Cardiac muscle cell (in vitro differentiated cells and primary cell): Measurements from ENCODE around the gene UHMK1. TPM values are rescaled to one million over a fixed set of nuclear protein-coding genes. Genes with fewer than 3 reads are reported as not detected.
"Not testable (repeated sequence)": the region's sequence is repeated elsewhere in the genome, so short reads cannot be mapped to it uniquely, and the experiment has no call there.

Experiments
- DNase-seq, 2 donors: peaks; one replicate each; pipeline versions ENCODE4 v3.0.0 to v3.0.0-alpha.2; 2010 to 2017; ENCODE audit warnings: low read depth in 1 of 2, low spot score in 1 of 2
- H3K27ac ChIP-seq: fragments of 200-600 bp; sonication (generic); 2 replicates; pipeline ENCODE4 v1.5.1; 2016
- H3K27me3 ChIP-seq: fragments of 200-600 bp; sonication (generic); 2 replicates; pipeline ENCODE4 v1.6.0; 2016; ENCODE audit warnings: control low read depth
- H3K36me3 ChIP-seq: fragments of 200-600 bp; sonication (generic); 2 replicates; pipeline ENCODE4 v1.5.1; 2016; ENCODE audit warnings: control low read depth
- H3K4me1 ChIP-seq: fragments of 200-600 bp; sonication (generic); 2 replicates; pipeline ENCODE4 v1.8.1; 2017; ENCODE audit warnings: low read depth, mild to moderate bottlenecking, mixed run types
- H3K4me3 ChIP-seq: fragments of 200-600 bp; sonication (generic); 2 replicates; pipeline ENCODE4 v1.5.1; 2016; ENCODE audit warnings: mild to moderate bottlenecking
- H3K9me3 ChIP-seq: fragments of 200-600 bp; sonication (generic); 2 replicates; pipeline ENCODE4 v1.5.1; 2017; ENCODE audit warnings: low read depth, mild to moderate bottlenecking, control low read depth
- CTCF ChIP-seq: IDR thresholded peaks from 2 replicates; pipeline ENCODE4 v1.5.1; 2012; ENCODE audit warnings: low read depth, mild to moderate bottlenecking, low read length
- polyA plus RNA-seq: library from polyadenylated mRNA; unstranded; fragments of >200 nt; fragmentation: Nextera tagmentation; extraction: Ambion mirVana; gene quantifications from 2 replicates; pipeline ENCODE4 v1.2.1, GENCODE V29; 2016
- total RNA-seq: library from RNA; depleted of rRNA; stranded (reverse); fragments of >200 nt; gene quantifications from 2 replicates; pipeline ENCODE4 v1.2.3, GENCODE V29; 2016

UHMK1 gene
- total and polyA plus RNA-seq, 2 experiments from 2014 or later = 3.5 to 17.2 TPM

- Histone ChIP-seq H3K4me1 (no peaks in the 10 kb centered on the region), H3K36me3 (no peaks in the 10 kb centered on the region), H3K4me3 (no peak overlapping the region), H3K27me3 (no peaks in the 10 kb centered on the region), H3K27ac (no peak overlapping the region), H3K9me3 (no peaks in the 10 kb centered on the region)
- DNase-seq = no peak
- TF ChIP-seq CTCF = no peak
Observed at GRCh38 chr1:162476620-162477019, 21.0 kb upstream of the UHMK1 start.

- no peak for DNase-seq
- no peaks in the 10 kb centered on the region for H3K4me1 ChIP-seq
Observed at GRCh38 chr1:162485236-162485635, 12.4 kb upstream of the UHMK1 start.

GRCh38 chr1:162487241-162487640 is 10.4 kb upstream of the UHMK1 start:
- TF ChIP-seq CTCF = no peak
- H3K36me3 ChIP-seq = no peaks in the 10 kb centered on the region
- no peaks in the 10 kb centered on the region for H3K9me3 ChIP-seq
- no peaks in the 10 kb centered on the region for H3K4me1 ChIP-seq
- H3K27ac ChIP-seq = no peak overlapping the region
- no peak for DNase-seq
- peaks cover 6% of the 10 kb centered on the region for H3K27me3 ChIP-seq
- no peak overlapping the region for H3K4me3 ChIP-seq

More at GRCh38 chr1:162485236-162485635, 12.4 kb upstream of the UHMK1 start:
- TF ChIP-seq CTCF = no peak
- Histone ChIP-seq H3K27ac (no peak overlapping the region), H3K4me3 (no peak overlapping the region), H3K9me3 (no peaks in the 10 kb centered on the region), H3K36me3 (no peaks in the 10 kb centered on the region), H3K27me3 (no peaks in the 10 kb centered on the region)

- Histone ChIP-seq H3K4me1 (no peaks in the 10 kb centered on the region), H3K27me3 (peaks cover 12% of the 10 kb centered on the region), H3K36me3 (no peaks in the 10 kb centered on the region), H3K4me3 (no peak overlapping the region), H3K9me3 (no peaks in the 10 kb centered on the region), H3K27ac (no peak overlapping the region)
- DNase-seq = no peak
- TF ChIP-seq CTCF = no peak
Observed at GRCh38 chr1:162488219-162488618, 9.4 kb upstream of the UHMK1 start.

GRCh38 chr1:162495531-162496233 is 1.9 kb upstream of the UHMK1 start:
- H3K4me1 ChIP-seq, DNase-seq, H3K27ac ChIP-seq, H3K9me3 ChIP-seq, H3K36me3 ChIP-seq, H3K4me3 ChIP-seq: not testable (repeated sequence)
- peaks cover 12% of the 10 kb centered on the region for H3K27me3 ChIP-seq

GRCh38 chr1:162497104-162497722 is 405 bp upstream of the UHMK1 start:
- no peak for TF ChIP-seq CTCF
- DNase-seq = no peak
- H3K27ac ChIP-seq = peak overlapping the region; percentile 91

More at GRCh38 chr1:162497104-162497722, 405 bp upstream of the UHMK1 start:
- Histone ChIP-seq H3K4me1 (peaks cover 6% of the 10 kb centered on the region), H3K4me3 (peak overlapping the region; percentile 64), H3K36me3 (peaks cover 15% of the 10 kb centered on the region), H3K9me3 (no peaks in the 10 kb centered on the region), H3K27me3 (peaks cover 6% of the 10 kb centered on the region)
